Effector memory CD8-positive, alpha-beta T cell (primary cell): ENCODE measurements around the gene F11.

Experiments
- ATAC-seq: fragments of 150-1000 bp; cut with Tn5 transposase; replicated peaks from 2 replicates; pipeline ENCODE4 v1.10.0; 2021; ENCODE audit warnings: mild to moderate bottlenecking, moderate library complexity
- DNase-seq, 3 experiments: peaks; one replicate each; pipeline ENCODE4 v3.0.0; 2021
- H3K27ac Mint-ChIP-seq, 2 donors: one replicate each; pipeline ENCODE4 v1.8.0; 2022; ENCODE audit warnings: mild to moderate bottlenecking in 2 of 2, mixed read lengths in 2 of 2, moderate library complexity in 2 of 2
- H3K27me3 Mint-ChIP-seq, 2 donors: one replicate each; pipeline ENCODE4 v1.8.0; 2022; ENCODE audit warnings: mixed read lengths in 2 of 2
- H3K36me3 Mint-ChIP-seq: one replicate; pipeline ENCODE4 v1.8.0; 2022; ENCODE audit warnings: mild to moderate bottlenecking, moderate library complexity, mixed read lengths; ENCODE audit not compliant: insufficient read depth
- H3K4me1 Mint-ChIP-seq, 2 donors: one replicate each; pipeline ENCODE4 v1.8.0; 2022; ENCODE audit warnings: low read depth in 2 of 2, mixed read lengths in 2 of 2
- H3K4me3 Mint-ChIP-seq, 2 donors: one replicate each; pipeline ENCODE4 v1.8.0; 2022; ENCODE audit warnings: mild to moderate bottlenecking in 2 of 2, mixed read lengths in 2 of 2, moderate library complexity in 2 of 2
- H3K9me3 Mint-ChIP-seq, 2 donors: one replicate each; pipeline ENCODE4 v1.8.0; 2022; ENCODE audit warnings: mixed read lengths in 2 of 2

Gene F11

DNA sequence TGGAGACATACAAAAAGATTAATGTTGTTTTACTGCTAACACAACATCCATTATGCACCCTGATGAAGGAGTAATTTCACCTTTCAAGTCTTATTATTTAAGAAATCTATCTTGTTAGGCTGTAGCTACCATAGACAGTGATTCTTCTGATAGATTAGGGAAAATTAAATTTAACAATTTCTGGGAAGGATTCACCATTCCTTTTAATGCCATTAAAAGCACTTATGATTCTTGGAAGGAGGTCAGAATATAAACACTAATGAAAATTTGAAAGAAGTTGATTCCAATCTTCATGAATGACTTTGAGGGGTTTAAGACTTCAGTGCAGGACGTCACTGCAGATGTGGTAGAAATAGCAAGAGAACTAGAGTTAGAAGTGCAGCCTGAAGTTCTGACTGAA is 69.8 kb downstream of the F11 start:
- Mint-ChIP-seq H3K27me3 (peaks cover 0 to 9% of the 10 kb centered on the region in 2 donors), H3K4me3 (no peak overlapping the region), H3K36me3 (no peaks in the 10 kb centered on the region), H3K9me3 (peaks cover 7 to 25% of the 10 kb centered on the region in 2 donors), H3K4me1 (no peaks in the 10 kb centered on the region), H3K27ac (no peak overlapping the region)
- no peak for DNase-seq
- no peak for ATAC-seq
